Middle frontal gyrus (tissue), 1 donor: Measurements from ENCODE around the gene ACOX3.
"Not testable (repeated sequence)": the region's sequence is repeated elsewhere in the genome, so short reads cannot be mapped to it uniquely, and the experiment has no call there.

Source experiments
- DNase-seq: peaks from one replicate; pipeline ENCODE4 v3.0.0-alpha.2; 2015; ENCODE audit warnings: low spot score; ENCODE audit errors: extremely low spot score

Gene ACOX3

DNA sequence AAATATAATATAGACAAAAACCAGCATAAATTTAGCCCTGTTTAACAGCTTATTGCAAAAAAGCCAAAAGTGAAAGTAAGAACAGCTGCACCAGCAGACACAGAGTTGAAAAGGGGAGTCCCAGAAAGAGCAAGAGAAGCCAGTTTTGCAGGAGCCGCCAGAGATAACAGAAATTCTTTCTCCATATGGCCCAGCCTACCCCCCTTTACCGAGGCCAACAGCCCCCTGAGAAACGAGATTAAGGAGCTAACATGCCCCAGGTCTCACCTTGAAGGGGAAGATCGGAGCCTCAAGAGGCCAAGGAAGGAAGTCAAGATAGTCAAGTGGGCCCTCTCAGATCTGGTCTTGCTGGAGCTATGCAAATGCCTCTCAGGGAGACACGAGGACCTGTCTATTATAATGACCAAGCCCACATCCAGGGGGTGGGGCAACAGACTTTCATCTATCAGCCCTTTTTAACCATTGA lies 4.8 kb downstream of the ACOX3 start:
- DNase-seq, result no peak

DNA sequence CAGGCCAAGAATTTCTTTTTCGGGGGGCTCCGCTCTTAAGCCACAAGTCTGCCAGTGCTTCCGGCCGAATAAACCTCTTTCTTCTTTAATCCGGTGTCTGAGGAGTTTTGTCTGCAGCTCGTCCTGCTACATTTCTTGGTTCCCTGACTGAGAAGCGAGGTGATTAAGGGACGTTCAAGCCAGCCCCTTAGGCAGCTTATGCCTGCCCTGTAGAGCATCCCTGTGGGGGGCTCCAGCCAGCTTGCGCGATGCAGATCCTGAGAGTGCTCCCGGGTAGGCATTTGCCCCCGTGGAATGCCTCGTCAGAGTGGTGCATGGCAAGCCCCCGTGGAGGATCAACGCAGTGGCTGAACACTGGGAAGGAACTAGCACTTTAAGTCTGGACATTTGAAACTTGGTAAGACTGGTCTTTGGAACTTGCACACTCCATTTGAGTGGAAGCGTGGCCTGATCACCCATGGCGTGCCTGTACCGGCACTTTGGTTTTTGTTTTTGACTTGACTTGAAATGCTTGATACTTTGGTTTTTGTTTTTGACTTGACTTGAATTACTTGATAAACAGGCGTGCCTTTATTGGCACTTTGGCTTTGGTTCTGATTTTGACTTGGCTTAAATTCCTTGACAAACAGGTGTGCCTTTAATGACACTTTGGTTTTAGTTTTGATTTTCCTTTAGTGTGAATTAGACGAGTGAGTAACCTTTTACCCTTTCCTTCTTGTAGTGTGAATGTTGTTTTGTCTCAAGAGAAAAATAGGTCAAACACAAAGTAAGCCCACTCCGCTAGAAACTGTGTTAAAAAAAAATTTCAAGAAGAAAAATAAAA lies 6.1 kb downstream of the ACOX3 start:
- DNase-seq, result no peak

DNA sequence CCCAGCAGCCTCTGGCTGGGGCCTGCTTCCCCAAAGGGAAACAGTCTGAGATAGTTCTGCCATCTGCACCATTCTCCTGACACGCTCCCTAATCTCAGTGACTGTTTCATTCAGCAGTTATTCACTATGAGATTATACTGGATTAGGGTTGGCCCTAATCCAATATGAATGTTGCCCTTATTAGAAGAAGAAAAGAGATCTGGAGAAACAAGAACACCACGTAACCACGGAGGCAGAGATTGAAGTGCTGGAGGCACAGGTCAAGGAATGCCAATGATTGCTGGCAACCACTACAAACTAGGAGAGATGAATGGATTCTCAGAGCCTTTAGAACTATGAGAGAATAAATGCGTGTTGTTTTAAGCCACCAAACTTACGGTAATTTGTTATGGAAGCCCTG lies 7.4 kb downstream of the ACOX3 start:
- no peak for DNase-seq

DNA sequence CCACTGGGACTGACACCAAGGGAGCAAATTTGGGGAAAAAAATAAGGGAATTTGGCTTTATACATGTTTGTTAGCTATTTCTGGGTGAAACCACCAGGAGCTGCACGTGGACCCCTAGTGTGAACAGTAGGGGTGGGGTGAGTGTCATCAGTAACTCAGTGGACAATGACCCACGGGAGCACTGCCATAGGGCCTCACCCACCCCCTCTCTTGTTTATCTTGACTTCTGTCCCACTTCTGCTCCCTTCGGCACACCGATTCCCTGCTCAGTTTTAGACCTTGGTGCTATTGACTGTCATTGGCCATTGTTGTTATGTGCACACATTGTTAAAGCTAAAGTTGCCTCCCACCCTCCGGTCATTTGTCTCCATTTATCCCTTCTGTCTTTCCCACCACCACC lies 9.0 kb downstream of the ACOX3 start:
- no peak for DNase-seq

DNA sequence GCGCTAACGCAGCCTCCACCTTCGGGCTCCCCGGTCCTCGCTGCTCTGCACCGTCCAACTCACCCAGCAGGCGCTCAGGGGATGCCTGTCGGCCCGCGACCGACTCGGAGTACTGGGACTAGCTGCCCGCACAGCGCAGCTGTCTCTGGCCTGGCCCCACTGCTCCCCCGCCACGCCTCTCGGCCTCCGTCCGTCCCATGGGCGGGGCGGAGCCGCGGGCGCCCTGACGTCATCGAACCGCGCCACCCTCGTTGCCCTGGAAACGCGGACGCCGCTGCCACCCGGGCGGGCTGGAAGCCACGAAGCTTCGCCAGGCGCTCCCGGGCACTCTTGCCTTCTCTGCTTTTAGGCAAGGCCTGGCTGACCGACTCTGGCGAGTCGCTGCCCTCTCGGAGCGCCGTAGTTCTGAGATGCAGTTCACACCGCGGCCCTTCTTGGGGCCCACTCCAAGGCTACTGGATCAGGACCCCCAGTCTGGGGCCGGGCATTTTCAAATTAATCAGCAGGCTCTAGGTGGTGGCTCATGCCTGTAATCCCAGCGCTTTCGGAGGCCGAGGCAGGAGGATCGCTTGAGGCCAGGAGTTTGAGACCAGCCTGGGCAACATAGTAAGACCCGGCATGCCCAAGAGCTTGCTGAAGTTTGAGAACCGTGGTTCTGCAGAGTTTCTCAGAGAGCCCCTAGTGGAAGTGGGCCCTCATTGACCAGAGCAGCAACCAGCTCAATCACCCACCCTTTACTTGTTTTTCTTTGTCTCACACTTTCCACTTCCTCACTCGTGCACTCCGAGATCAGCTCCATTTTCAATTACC lies 12.0 kb downstream of the ACOX3 start:
- DNase-seq, result peak; percentile 81

DNA sequence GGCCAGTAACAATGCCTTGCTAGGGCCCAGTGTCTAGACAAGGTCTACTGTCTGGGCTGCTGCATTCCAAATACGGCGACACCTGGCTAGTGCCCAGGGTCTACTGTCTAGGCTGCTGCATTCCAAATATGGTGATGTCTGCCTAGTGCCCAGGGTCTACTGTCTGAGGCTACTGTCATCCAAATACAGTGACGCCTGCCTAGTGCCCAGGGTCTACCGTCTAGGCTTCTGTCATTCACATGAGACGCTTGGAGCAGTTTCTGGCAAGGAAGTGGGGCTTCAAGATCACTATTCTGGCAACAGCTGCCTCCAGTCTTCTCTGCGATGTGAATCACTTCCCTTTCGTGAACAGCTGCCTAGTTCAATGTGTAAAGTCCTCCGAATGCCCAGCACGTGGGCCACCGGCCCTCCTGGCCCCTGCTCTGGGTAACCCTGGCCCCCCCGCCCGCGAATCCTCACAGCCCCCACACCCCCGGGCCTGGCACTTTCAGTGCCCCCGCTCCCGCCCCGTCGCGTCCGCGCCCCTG lies 12.7 kb downstream of the ACOX3 start:
- no peak for DNase-seq

DNA sequence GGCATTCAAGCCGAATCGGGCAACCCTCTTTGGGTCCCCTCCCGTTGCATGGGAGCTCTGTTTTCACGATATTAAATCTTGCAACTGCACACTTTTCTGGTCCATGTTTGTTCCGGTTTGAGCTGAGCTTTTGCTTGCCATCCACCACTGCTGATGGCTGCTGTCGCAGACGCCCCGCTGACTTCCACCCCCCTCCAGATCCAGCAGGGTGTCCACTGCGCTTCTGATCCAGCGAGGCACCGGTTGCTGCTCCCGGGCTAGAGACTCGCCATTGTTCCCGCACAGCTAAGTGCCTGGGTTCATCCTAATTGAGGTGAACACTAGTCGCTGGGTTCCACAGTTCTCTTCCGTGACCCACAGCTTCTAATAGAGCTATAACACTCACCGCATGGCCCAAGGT lies 13.3 kb downstream of the ACOX3 start:
- no peak for DNase-seq

DNA sequence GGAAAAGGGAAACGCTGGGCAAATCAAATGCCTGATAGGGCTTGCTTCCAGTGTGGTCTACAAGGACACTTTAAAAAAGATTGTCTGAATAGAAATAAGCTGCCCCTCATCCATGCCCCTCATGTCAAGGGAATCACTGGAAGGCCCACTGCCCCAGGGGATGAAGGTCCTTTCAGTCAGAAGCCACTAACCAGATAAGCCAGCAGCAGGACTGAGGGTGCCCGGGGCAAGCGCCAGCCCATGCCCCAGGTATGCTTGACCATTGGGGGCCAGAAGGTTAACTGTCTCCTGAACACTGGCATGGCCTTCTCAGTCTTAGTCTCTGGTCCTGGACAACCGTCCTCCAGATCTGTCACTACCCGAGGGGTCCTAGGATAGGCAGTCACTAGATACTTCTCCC lies 17.7 kb downstream of the ACOX3 start:
- no peak for DNase-seq

DNA sequence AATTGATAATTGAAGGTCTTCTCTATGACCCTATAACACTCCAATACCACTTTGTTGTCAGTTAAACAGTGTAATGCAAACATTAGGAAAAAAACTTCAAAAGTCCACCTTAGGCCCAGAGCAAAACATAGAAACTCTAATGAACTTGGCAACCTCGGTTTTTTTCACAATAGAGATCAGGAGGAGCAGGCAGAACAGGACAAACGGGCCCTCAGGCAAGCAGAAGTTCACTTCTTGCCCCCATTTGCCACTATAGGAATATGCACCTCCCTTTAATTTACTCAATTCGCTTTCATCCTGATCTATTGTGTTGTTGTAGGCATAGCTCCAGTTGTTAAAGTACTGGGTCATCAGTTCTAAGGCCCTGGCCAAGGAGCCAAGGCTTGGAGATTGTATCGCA lies 18.2 kb downstream of the ACOX3 start:
- no peak for DNase-seq

DNA sequence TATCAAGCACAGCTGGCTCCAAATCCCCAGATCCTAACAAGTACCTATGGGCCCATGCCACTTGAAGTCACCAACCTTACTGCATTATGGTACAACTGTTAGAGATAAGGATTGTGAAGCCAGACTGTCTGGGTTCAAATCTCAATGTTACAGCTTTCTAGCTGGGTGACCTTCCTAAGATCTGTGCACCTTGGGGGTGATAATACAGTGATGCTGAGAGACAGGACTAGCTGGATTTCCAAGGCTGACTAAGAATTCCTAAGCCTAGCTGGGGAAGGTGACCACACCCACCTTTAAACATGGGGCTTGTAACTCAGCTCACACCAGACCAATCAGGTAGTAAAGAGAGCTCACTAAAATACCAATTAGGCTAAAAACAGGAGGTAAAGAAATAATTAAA lies 20.4 kb downstream of the ACOX3 start:
- DNase-seq, result not testable (repeated sequence)

DNA sequence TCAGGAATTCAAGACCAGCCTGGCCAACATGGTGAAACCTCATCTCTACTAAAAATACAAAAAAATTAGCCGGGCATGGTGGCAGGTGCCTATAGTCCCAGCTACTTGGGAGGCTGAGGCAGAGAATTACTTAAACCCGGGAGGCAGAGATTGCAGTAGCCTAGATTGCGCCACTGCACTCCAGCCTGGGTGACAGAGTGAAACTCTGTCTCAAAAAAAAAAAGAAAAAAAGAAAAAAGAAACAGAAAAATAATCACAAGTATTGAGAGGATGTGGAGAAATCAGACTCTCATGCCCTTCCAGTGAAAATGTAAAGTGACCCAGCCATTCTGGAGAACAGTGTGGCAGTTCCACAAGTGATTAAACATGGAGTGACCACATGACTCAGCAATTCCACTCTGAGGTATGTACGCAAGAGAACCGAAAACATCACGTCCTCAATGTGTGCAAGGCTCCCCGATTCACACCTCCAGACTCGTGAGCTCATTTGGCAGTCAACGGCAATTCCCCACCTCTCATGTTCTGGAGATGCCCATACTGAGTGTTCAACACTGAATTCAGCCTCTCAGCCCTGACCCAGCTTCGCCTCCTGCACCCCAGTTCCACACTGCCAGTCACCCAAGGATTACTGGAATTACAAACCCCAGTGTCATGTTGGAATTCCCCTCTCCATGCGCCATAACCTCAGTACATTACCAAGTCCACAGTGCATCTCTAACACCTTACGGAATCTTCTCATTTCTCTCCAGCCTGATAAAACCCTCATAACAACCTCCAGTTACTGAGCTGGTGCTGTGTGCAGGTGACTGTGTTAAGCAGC lies 21.1 kb downstream of the ACOX3 start:
- no peak for DNase-seq

DNA sequence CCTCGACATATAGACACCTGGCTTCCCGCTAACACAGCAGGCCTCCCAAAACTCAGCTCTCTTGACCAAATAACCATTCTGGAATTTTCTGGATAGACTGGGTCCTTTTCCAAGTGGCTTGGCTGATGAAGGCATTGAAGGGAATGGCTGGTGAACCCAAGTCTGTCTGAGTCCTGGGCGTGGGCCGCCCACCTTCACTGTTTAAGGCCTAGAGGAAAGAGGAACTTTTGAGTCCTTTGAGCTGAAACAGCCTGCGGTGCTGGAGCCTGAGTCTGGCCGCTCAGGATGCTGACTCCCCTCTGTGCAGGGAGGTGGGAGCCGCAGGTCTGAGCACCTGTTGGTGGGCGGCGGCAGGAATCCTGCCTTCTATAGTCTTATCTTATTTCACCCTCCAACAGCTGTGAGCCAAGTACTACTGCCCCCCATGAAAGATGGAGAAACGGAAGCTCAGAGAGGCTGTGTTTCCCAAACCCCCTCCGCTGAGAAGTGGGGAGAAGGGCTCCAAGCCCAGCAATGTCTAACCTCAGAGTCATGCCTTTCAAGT lies 23.4 kb downstream of the ACOX3 start:
- no peak for DNase-seq

DNA sequence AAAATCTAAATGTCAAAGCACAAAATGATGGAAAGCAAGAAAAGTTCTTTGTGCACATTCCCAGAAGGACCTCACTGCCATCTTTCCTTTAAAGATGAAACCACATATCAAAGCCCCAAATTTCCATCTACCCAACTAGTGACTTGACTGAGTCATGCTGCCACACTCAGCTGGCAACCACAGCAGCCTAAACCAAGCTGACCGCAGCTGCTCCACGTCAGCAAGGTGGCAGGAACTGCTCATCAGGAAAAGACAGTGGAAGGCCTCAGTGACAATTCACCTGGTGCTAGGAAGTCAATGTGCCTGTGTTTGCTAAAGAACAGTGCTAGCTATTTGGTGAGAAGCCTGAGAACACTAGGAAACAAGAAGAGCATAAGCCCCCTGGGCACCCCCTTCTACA lies 26.1 kb downstream of the ACOX3 start:
- no peak for DNase-seq

DNA sequence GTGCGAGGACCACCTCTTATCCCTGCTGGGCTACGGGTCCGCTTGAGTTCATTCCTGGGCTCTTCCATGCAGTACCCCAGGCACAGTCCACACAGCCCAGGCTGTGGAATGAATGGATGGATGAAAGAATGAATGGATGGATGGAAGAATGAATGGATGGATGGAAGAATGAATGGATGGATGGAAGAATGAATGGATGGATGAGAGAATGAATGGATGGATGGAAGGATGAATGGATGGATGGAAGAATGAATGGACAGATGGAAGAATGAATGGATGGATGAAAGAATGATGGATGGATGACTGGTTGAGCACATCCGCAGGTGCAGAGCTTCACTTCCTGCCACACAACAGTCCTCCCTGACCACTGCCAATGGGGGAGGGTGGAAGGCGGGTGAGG lies 28.2 kb downstream of the ACOX3 start:
- no peak for DNase-seq

DNA sequence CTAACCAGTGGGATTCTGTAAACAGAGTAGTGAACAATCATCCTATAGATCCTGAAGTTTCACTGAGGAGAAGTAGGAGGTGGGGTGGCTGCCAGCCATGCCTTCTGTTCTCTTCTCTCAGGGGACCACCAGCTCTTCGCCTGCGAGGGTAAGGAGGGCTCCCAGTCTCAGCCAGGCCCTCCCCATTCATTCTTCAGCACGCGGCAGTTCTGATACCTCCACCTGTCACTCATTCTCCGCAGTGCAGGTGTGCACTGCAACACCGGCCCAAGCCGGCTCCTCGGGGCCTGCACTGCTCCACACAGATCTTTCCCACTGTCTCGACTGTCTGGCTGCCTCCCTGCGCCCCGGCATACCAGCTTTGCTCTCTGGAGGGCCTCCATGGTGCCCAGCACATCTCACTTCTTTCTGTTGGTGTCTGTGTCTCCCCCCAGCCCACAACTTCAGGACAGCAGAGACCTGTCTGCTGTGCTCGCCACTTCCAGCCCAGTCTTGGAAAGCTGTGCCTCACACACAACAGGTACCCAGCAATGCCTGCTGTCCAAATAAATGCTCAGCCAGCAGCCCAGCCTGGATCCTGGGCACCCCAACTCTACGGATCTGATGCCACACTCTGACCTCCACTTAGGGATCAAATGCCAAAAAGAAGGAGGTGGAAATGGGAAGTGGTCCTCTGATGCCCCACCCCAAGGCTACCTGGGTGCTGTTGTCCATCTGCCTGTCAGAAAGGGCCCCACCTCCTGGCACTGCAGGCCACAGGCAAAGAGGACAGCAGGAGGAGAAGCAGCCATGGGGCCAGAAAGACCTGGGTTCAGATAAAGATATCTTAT lies 29.0 kb downstream of the ACOX3 start:
- DNase-seq, result no peak

DNA sequence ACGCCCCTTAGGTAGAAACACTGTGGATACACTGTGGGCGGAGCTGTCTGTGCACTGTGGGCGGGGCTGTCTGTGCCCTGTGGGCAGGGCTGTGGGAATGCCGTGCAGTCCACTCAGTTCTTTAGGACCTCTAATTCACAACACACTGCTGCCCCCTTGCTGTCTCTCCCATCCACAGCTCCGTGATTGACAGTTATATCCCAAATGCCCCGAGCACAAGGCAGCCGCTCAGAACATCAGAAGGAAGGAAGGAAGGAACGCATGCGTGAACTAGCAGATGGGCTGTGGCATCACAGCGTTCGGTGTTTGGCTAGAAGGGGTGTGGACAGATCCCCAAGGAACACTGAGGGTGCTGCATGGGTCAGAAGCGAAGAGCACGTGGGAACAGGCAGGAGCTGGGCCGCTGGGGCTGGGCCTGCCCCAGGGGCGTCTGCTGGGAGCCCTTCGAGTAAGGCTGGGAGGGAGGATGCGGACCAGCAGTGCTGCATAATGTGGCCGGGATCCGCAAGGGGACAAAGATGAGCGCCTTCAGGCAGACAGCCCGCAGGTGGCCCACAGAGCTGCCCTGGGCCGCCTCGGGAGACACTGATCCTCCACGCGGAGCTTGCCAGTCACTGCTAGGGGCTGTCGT lies 29.8 kb downstream of the ACOX3 start:
- no peak for DNase-seq

DNA sequence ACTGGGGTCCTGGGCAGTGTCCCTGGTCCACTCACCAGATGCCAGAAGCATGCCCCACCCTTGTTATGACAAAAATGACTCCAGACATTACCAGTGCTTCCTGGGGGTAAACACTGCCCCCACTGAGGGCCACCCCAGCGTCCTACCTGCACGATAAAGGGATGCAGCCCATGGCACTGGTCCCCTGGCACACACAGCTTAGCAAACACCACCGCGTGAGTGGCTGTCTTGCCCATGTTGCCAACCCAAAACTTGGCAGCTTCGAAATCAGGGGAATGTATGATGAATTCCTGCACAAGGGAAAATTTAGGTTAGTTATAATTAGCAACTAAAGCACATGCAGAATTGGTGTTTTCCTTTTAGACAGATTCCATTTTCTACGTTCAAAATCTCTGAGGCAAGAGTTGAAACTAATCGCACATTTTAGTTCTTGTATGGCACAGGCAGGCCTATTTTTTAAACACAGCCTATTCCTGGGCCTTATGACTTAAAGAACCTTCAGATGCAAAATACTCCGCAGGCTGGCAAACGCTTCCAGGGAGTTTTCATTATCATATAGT lies 30.4 kb downstream of the ACOX3 start:
- DNase-seq, result no peak

DNA sequence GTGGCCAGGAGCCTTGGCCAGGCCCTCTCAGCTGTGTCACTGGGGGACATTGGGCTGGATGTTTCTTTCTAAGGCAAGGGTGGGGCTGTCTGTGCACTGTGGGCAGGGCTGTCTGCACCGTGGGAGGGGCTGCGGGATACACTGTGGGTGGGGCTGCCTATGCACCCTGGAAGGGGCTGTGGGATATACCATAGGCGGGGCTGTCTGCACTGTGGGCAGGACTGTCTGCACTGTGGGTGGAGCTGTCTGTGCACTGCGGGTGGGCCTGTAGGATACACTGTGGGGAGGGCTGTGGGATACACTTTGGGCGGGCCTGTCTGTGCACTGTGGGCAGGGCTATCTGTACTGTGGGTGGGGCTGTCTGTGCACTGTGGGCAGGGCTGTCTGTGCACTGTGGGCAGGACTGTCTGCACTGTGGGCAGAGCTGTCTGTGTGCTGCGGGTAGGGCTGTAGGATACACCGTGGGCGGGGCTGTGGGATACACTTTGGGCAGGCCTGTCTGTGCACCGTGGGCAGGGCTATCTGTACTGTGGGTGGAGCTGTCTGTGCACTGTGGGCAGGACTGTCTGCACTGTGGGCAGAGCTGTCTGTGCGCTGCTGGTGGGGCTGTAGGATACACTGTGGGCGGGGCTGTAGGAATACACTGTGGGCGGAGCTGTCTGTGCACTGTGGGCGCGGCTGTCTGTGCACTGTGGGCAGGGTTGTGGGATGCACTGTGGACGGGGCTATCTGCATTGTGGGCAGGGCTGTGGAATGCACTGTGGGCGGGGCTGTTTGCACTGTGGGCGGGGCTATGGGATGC lies 31.1 kb downstream of the ACOX3 start:
- no peak for DNase-seq

DNA sequence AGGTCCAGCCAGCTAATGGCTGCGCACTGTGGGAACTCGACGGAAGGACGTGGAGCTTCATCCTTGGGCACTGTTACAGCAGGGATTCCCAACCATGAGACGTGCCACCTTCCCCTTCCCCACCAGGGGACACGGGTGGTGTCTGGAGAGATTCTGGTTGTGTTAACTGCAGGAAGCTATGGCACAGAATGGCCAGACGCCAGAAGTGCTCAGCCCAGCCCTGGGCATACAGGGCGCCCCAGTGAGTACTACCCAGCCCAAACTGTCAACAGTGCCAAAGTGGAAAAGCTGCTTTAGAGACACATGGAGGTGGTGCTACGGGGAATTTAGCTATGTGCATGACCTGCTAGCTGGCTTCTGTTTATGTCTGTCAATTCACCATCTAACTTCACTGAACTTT lies 32.8 kb downstream of the ACOX3 start:
- DNase-seq, result no peak
